ENCODE measurements around the gene ARHGEF11. TPM values are rescaled to one million over a fixed set of nuclear protein-coding genes. Genes with fewer than 3 reads are reported as not detected.
A peak's percentile ranks its signal among the peaks of the same experiment; 100 is the strongest.

Gene ARHGEF11
- total RNA-seq, 4 donors from 2014 or later = 56.7 to 127 (median 89.9) TPM

DNA sequence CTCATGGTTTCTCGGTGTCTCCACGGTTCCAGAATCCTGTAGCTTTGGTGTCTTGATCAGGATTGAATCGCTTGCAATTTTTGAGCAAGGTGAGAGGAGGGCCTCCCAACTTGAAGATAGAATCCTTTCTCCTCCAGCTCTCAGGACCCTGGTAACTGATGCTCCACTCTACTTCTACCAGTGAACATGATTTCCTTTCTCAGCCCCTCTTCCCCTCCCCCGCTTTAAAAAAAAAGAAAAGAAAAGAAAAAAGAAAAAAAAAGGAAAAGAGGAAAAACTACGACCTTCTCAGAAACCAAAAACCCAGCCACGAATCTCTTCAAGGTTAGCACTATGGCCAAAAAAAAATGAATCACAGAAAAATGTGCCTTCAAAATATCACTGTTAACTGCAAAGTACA is 1.2 kb downstream of the ARHGEF11 start:
- H3K27ac ChIP-seq = no peak overlapping the region
- peaks cover 0 to 33% (median 4%) of the 10 kb centered on the region in 4 donors for H3K4me1 ChIP-seq
- peak overlapping the region in 2 of 4 donors; percentile 77 to 89 for H3K4me3 ChIP-seq
- no peaks in the 10 kb centered on the region for H3K9me3 ChIP-seq
- no peak for DNase-seq
- TF ChIP-seq POLR2A (IDR thresholded peaks at IDR 0.05) = no peak
- TF ChIP-seq, protein P1, sequence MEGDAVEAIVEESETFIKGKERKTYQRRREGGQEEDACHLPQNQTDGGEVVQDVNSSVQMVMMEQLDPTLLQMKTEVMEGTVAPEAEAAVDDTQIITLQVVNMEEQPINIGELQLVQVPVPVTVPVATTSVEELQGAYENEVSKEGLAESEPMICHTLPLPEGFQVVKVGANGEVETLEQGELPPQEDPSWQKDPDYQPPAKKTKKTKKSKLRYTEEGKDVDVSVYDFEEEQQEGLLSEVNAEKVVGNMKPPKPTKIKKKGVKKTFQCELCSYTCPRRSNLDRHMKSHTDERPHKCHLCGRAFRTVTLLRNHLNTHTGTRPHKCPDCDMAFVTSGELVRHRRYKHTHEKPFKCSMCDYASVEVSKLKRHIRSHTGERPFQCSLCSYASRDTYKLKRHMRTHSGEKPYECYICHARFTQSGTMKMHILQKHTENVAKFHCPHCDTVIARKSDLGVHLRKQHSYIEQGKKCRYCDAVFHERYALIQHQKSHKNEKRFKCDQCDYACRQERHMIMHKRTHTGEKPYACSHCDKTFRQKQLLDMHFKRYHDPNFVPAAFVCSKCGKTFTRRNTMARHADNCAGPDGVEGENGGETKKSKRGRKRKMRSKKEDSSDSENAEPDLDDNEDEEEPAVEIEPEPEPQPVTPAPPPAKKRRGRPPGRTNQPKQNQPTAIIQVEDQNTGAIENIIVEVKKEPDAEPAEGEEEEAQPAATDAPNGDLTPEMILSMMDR (IDR thresholded peaks at IDR 0.05) = no peak
- H3K36me3 ChIP-seq = no peaks in the 10 kb centered on the region
- H3K27me3 ChIP-seq = no peaks in the 10 kb centered on the region

DNA sequence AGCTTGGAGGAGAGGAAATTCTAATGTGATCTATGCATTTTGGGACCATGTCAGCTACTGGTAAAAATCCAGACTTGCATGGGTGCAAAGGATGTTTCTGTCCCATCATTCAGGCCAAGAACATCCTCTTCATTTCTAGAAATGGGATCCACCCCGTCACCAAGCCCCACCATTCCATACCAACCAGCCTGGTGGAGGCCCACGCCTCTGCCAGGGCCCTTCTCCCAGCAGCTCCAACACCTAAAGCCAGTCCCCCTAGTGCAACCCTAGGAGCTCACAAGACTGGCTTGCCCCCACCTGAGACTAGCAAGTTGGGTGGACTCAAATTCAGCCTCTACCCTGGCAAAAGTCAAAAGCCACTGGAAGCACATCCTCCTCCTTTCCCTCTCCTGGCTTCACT is 1.9 kb downstream of the ARHGEF11 start:
- Histone ChIP-seq H3K9me3 (no peaks in the 10 kb centered on the region), H3K4me3 (peak overlapping the region in 2 of 4 donors; percentile 77 to 89), H3K27me3 (no peaks in the 10 kb centered on the region), H3K4me1 (peaks cover 0 to 33% (median 4%) of the 10 kb centered on the region in 4 donors), H3K27ac (no peak overlapping the region), H3K36me3 (no peaks in the 10 kb centered on the region)
- TF ChIP-seq POLR2A (IDR thresholded peaks at IDR 0.05) = no peak
- TF ChIP-seq, protein P1 (IDR thresholded peaks at IDR 0.05) = no peak
- no peak for DNase-seq

DNA sequence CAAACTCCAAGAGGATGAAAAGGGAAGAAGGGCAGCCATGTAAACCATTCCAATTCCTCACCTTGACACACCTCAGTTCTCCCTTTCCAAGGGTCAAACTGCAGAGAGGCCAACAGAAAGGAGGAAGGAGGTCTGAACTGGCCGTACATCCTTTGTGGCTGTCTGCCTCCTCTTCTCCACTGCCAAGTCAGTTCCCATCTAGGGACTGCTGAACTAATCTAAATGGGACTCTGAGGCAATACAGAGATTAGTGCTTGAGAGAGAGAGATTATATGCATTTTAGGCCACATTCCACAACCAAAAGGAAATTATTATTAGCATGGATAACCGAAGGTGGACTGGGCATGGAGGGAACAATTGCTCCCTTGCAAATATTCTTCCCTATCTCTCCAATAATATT is 2.7 kb downstream of the ARHGEF11 start:
- no peak overlapping the region for H3K27ac ChIP-seq
- no peak for DNase-seq
- H3K9me3 ChIP-seq = no peaks in the 10 kb centered on the region
- TF ChIP-seq POLR2A (IDR thresholded peaks at IDR 0.05) = no peak
- TF ChIP-seq, protein P1 (IDR thresholded peaks at IDR 0.05) = no peak
- H3K36me3 ChIP-seq = no peaks in the 10 kb centered on the region
- peaks cover 0 to 33% (median 4%) of the 10 kb centered on the region in 4 donors for H3K4me1 ChIP-seq
- no peaks in the 10 kb centered on the region for H3K27me3 ChIP-seq
- H3K4me3 ChIP-seq = peak overlapping the region in 2 of 4 donors; percentile 77 to 89

DNA sequence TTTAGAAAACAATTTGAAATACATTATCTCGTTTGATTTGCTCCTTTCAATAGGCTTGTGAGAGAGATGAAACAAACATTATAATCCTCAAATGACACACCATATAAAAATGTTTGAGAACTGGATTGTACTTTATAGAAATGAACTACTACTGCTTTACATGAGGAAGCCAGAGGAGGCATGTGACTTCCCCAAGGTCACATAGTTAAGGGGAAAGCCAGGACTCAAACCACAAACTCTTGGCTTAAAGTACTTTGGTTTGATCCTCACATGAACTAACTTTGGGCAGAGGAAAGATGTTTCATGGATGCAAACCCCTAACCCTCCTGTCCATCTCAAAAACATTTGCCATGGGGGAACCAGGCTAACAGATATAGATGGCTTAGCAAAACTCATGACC is 4.7 kb downstream of the ARHGEF11 start:
- Histone ChIP-seq H3K36me3 (no peaks in the 10 kb centered on the region), H3K9me3 (no peaks in the 10 kb centered on the region), H3K4me3 (no peak overlapping the region), H3K4me1 (peaks cover 0 to 33% (median 4%) of the 10 kb centered on the region in 4 donors), H3K27ac (no peak overlapping the region), H3K27me3 (no peaks in the 10 kb centered on the region)
- no peak for TF ChIP-seq POLR2A (IDR thresholded peaks at IDR 0.05)
- TF ChIP-seq, protein P1 (IDR thresholded peaks at IDR 0.05) = no peak
- DNase-seq = no peak

DNA sequence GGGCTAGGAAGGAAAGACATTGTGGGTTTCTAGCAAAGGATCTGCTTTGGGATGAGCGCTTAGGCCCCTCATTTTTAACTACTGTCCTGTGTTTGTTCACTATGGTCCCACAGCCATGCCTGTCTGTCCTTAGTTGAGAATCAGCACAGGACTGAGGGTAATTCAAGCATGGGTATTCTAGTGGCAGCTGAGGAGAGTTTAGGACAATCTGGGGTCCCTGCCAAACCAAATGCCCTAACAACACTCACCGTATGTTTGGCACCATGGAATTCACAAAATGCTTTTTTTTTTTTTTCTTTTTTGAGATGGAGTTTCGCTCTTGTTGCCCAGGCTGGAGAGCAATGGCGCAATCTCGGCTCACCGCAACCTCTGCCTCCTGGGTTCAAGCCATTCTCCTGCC is 10.4 kb downstream of the ARHGEF11 start:
- no peak overlapping the region for H3K4me3 ChIP-seq
- TF ChIP-seq POLR2A (IDR thresholded peaks at IDR 0.05) = no peak
- TF ChIP-seq, protein P1 (IDR thresholded peaks at IDR 0.05) = no peak
- no peak for DNase-seq

More for the DNA sequence above, 10.4 kb downstream of the ARHGEF11 start:
- no peaks in the 10 kb centered on the region for H3K4me1 ChIP-seq
- no peaks in the 10 kb centered on the region for H3K36me3 ChIP-seq
- no peak overlapping the region for H3K27ac ChIP-seq
- no peaks in the 10 kb centered on the region for H3K9me3 ChIP-seq
- H3K27me3 ChIP-seq = no peaks in the 10 kb centered on the region

Measured in Peyer's patch (tissue), 4 donors.